GM12878 (cell line): ENCODE results near the gene PTPRN2. TPM values are rescaled to one million over a fixed set of nuclear protein-coding genes. Genes with fewer than 3 reads are reported as not detected.

Source experiments
- ATAC-seq: fragments of 200-7000 bp; cut with Tn5 transposase; 3 replicates; pipeline ENCODE4 v1.9.1; 2020; ENCODE audit warnings: mild to moderate bottlenecking, moderate library complexity
- BruUV-seq: library from RNA; stranded (reverse); fragments of 400-500 nt; replicated peaks from 2 replicates; lab custom pipeline; 2021; lab: Mats Ljungman, UMichigan
- CTCF ChIA-PET: fragments of 300-600 bp; sonication (Branson Sonifier 250); formaldehyde crosslinking; extraction: SDS; loops from one replicate; lab custom pipeline; 2021; ENCODE audit warnings: inconsistent platforms; lab: Yijun Ruan, JAX
- POLR2A ChIA-PET: fragments of 350-600 bp; formaldehyde crosslinking; extraction: SDS; loops from one replicate; lab custom pipeline; 2021; ENCODE audit warnings: inconsistent platforms; lab: Charles Lee
- RAD21 ChIA-PET: fragments of 300-600 bp; sonication (Branson Sonifier 250); formaldehyde crosslinking; loops from one replicate; lab custom pipeline; 2023; ENCODE audit warnings: antibody characterized with exemption; ENCODE audit not compliant: unreplicated experiment; lab: Charles Lee
- SMC1A ChIA-PET: fragments of 300-600 bp; sonication (Branson Sonifier 250); formaldehyde crosslinking; loops from one replicate; lab custom pipeline; 2023; ENCODE audit not compliant: unreplicated experiment, uncharacterized antibody; lab: Charles Lee
- DNase-seq: peaks from one replicate; pipeline ENCODE4 v3.0.0-alpha.2; 2011; ENCODE audit warnings: low read depth, low spot score
- FAIRE-seq: peaks from 3 replicates; lab custom pipeline; 2011; peaks lifted over from hg19 to GRCh38; lab: Jason Lieb, UNC
- H2AFZ ChIP-seq: 2 replicates; pipeline ENCODE4 v1.6.0; 2011; ENCODE audit warnings: low read depth, low read length, control low read depth; ENCODE audit not compliant: control insufficient read depth
- H3K27ac ChIP-seq: 2 replicates; pipeline ENCODE4 v1.5.1; 2011; ENCODE audit warnings: control low read depth; ENCODE audit not compliant: control insufficient read depth, insufficient read depth
- H3K27me3 ChIP-seq, 2 experiments: replicated peaks in 1 of 2; 2 replicates each; pipeline versions ENCODE4 v1.6.0 to v1.6.1; 2011; ENCODE audit warnings: low read length in 1 of 2; ENCODE audit not compliant: control insufficient read depth in 2 of 2, insufficient read depth in 2 of 2
- H3K36me3 ChIP-seq, 2 experiments: 2 replicates each; pipeline ENCODE4 v1.5.1; 2011; ENCODE audit warnings: low read length in 1 of 2; ENCODE audit not compliant: control insufficient read depth in 2 of 2, insufficient read depth in 2 of 2
- H3K4me1 ChIP-seq: 2 replicates; pipeline ENCODE4 v1.6.1; 2011; ENCODE audit warnings: mild to moderate bottlenecking, low read length, moderate library complexity, mixed read lengths; ENCODE audit not compliant: control insufficient read depth, insufficient read depth
- H3K4me2 ChIP-seq: 2 replicates; pipeline ENCODE4 v1.6.0; 2011; ENCODE audit warnings: control low read depth; ENCODE audit not compliant: control insufficient read depth, insufficient read depth
- H3K4me3 ChIP-seq: fragments of 200-600 bp; sonication (generic); 2 replicates; pipeline ENCODE4 v1.5.1; 2016
- H3K79me2 ChIP-seq: 2 replicates; pipeline ENCODE4 v1.6.0; 2011; ENCODE audit warnings: low read length; ENCODE audit not compliant: control insufficient read depth, insufficient read depth
- H3K9ac ChIP-seq: 2 replicates; pipeline ENCODE4 v1.8.0; 2011; ENCODE audit warnings: low read length, control low read depth, mixed read lengths; ENCODE audit not compliant: control insufficient read depth, insufficient read depth
- H3K9me3 ChIP-seq: replicated peaks from 3 replicates; pipeline ENCODE4 v1.5.1; 2011; ENCODE audit warnings: mild to moderate bottlenecking, low read length; ENCODE audit not compliant: control insufficient read depth, insufficient read depth
- H4K20me1 ChIP-seq: 2 replicates; pipeline ENCODE4 v1.6.0; 2011; ENCODE audit not compliant: control insufficient read depth, insufficient read depth
- ATF2 ChIP-seq: IDR thresholded peaks from 2 replicates; pipeline ENCODE4 v1.6.1; 2012; ENCODE audit warnings: low read length, inconsistent platforms
- BCL11A ChIP-seq: IDR thresholded peaks from 2 replicates; pipeline ENCODE4 v1.6.1; 2011; ENCODE audit warnings: low read depth, low read length
- CBFB ChIP-seq: IDR thresholded peaks from 2 replicates; pipeline ENCODE4 v1.6.1; 2016; ENCODE audit warnings: antibody characterized with exemption, low read depth
- CEBPB ChIP-seq, 2 experiments: fragments of 150-350 bp in 1 of 2; IDR thresholded peaks; 2 replicates each; pipeline ENCODE4 v1.6.1; 2012 to 2014; ENCODE audit warnings: low read depth in 2 of 2, low read length in 2 of 2, borderline replicate concordance in 1 of 2, inconsistent platforms in 1 of 2
- CREB1 ChIP-seq: IDR thresholded peaks from 2 replicates; pipeline ENCODE4 v1.6.1; 2012; ENCODE audit warnings: low read depth, mild to moderate bottlenecking, inconsistent platforms
- GABPA ChIP-seq: IDR thresholded peaks from 2 replicates; pipeline ENCODE4 v1.6.1; 2014; ENCODE audit warnings: antibody characterized with exemption, low read depth, mild to moderate bottlenecking, inconsistent platforms
- HDAC6 ChIP-seq: fragments of 200-600 bp; sonication (generic); IDR thresholded peaks from one replicate; pipeline ENCODE4 v1.8.0; 2017; ENCODE audit warnings: antibody characterized with exemption; ENCODE audit not compliant: unreplicated experiment
- IRF5 ChIP-seq: fragments of 450-650 bp; IDR thresholded peaks from 2 replicates; pipeline ENCODE4 v1.6.1; 2017; ENCODE audit warnings: borderline replicate concordance
- MTA2 ChIP-seq: fragments of 450-650 bp; IDR thresholded peaks from 2 replicates; pipeline ENCODE4 v1.6.1; 2016; ENCODE audit warnings: low read depth, mild to moderate bottlenecking, moderate library complexity
- NR2C1 ChIP-seq: fragments of 450-650 bp; IDR thresholded peaks from 2 replicates; pipeline ENCODE4 v1.6.1; 2017; ENCODE audit warnings: antibody characterized with exemption, mild to moderate bottlenecking, moderate library complexity
- POLR2A ChIP-seq: IDR thresholded peaks from 2 replicates; pipeline ENCODE4 v1.6.1; 2011; ENCODE audit warnings: low read depth, mild to moderate bottlenecking, low read length
- RB1 ChIP-seq: fragments of 450-650 bp; formaldehyde crosslinking; IDR thresholded peaks from 2 replicates; pipeline ENCODE4 v1.6.1; 2017; ENCODE audit warnings: mild to moderate bottlenecking, borderline replicate concordance
- SMAD1 ChIP-seq: fragments of 450-650 bp; IDR thresholded peaks from 2 replicates; pipeline ENCODE4 v1.6.1; 2018; ENCODE audit warnings: mild to moderate bottlenecking, low read depth; ENCODE audit not compliant: partially characterized antibody
- SP1 ChIP-seq: IDR thresholded peaks from one replicate; pipeline ENCODE4 v1.6.1; 2011; ENCODE audit warnings: low read depth, low read length
- SRF ChIP-seq, 2 experiments: IDR thresholded peaks; 2 replicates each; pipeline ENCODE4 v1.6.1; 2011; ENCODE audit warnings: low read depth in 2 of 2, low read length in 2 of 2, mild to moderate bottlenecking in 1 of 2, moderate library complexity in 1 of 2
- TAF1 ChIP-seq: IDR thresholded peaks from 2 replicates; pipeline ENCODE4 v1.6.1; 2011; ENCODE audit warnings: mild to moderate bottlenecking, low read depth, low read length, borderline replicate concordance
- TBL1XR1 ChIP-seq: IDR thresholded peaks from 2 replicates; pipeline ENCODE4 v1.6.1; 2012; ENCODE audit warnings: low read depth, low read length, improper control_type of control experiment
- USF2 ChIP-seq: IDR thresholded peaks from 2 replicates; pipeline ENCODE4 v1.6.1; 2011; ENCODE audit warnings: low read depth, low read length, improper control_type of control experiment, borderline replicate concordance
- ZBTB33 ChIP-seq: fragments of 450-650 bp; IDR thresholded peaks from 2 replicates; pipeline ENCODE4 v1.6.1; 2017; ENCODE audit warnings: mild to moderate bottlenecking
- WGBS: methylation state at CpG from one replicate; pipeline ENCODE4 v1.1.6; 2016; ENCODE audit warnings: low lambda C conversion rate; ENCODE audit not compliant: insufficient replicate concordance, insufficient coverage; ENCODE audit errors: missing lambda C conversion rate; 5-methylcytosine and 5-hydroxymethylcytosine counted together
- in situ Hi-C: fragments of 300-500 bp; cut with MboI; formaldehyde crosslinking; loops from 9 replicates; pipeline ENCODE4 v1.14.3; 2018; ENCODE audit warnings: mixed read lengths
- intact Hi-C: fragments of 100-400 bp; cut with micrococcal nuclease; formaldehyde crosslinking; loops from one replicate; pipeline ENCODE4 v1.14.2; 2022; ENCODE audit not compliant: unreplicated experiment
- polyA plus RNA-seq, 11 experiments: library from polyadenylated mRNA; depleted of rRNA in 4 of 11; unstranded in 6 of 11; stranded (reverse) in 5 of 11; fragments of >200 nt; fragmentation: Nextera tagmentation in 4 of 11; fragmentation: Illumina TruSeq in 1 of 11; extraction: Ambion mirVana in 4 of 11; extraction: Trizol in 1 of 11; gene quantifications; 1 replicate in 1 of 11; 2 replicates in 10 of 11; pipeline versions ENCODE4 v1.2.1 to v1.2.3, GENCODE V29; 2011 to 2016; ENCODE audit warnings: inconsistent platforms in 2 of 11, missing spikeins in 2 of 11, low read depth in 1 of 11
- total RNA-seq, 4 experiments: library from RNA; depleted of rRNA in 3 of 4; stranded (reverse); fragments of >200 nt in 3 of 4; fragmentation: Illumina TruSeq in 1 of 4; extraction: Trizol in 1 of 4; gene quantifications; 2 replicates each; pipeline versions ENCODE4 v1.2.1 to v1.2.3, GENCODE V29; 2013 to 2021

The PTPRN2 gene
- total and polyA plus RNA-seq, 10 of the 15 experiments (the other 5 are each of a cell fraction or from before 2014, with no cell fraction given) = 5.4 TPM; not detected in 9

- no peak for TF ChIP-seq IRF5
- TF ChIP-seq CEBPB (IDR thresholded peaks at IDR 0.05; ENCODE audit: borderline replicate concordance in 1 of 2, low read depth in 2 of 2, low read length in 2 of 2) = no peak
Measured at GRCh38 chr7:158517072-158517471, 70.6 kb downstream of the PTPRN2 start (continued).

- POLR2A ChIA-PET = no interaction called here
Measured at GRCh38 chr7:158516524-158516923, 71.1 kb downstream of the PTPRN2 start.

More at GRCh38 chr7:158516524-158516923, 71.1 kb downstream of the PTPRN2 start:
- H3K4me1 ChIP-seq = no peaks in the 10 kb centered on the region
- TF ChIP-seq TBL1XR1 (no peak), TAF1 (no peak), NR2C1 (no peak), SMAD1 (no peak), RB1 (no peak), MTA2 (no peak), USF2 (no peak), SP1 (no peak), CBFB (no peak), SRF (IDR thresholded peaks at IDR 0.05; ENCODE audit: low read depth in 2 of 2, low read length in 2 of 2) (no peak), HDAC6 (no peak), GABPA (no peak), CREB1 (no peak), POLR2A (no peak), ATF2 (no peak), ZBTB33 (no peak), BCL11A (no peak)
- intact Hi-C loops = no loop called here
- no peak overlapping the region for H3K4me2 ChIP-seq
- no peaks in the 10 kb centered on the region for H3K36me3 ChIP-seq
- ChIA-PET SMC1A (no interaction called here), RAD21 (no interaction called here), CTCF (no interaction called here)
- no TSS peak for BruUV-seq
- no peaks in the 10 kb centered on the region for H4K20me1 ChIP-seq
- H2AFZ ChIP-seq = no peak overlapping the region
- 52% methylated on average over 2 of the region's 2 CpGs for WGBS
- H3K27ac ChIP-seq = no peak overlapping the region
- H3K9ac ChIP-seq = no peak overlapping the region
- ATAC-seq (no peak), DNase-seq (no peak), FAIRE-seq (no peak)
- in situ Hi-C loops = no loop called here
- H3K4me3 ChIP-seq = no peak overlapping the region
- no peaks in the 10 kb centered on the region for H3K27me3 ChIP-seq
- no peaks in the 10 kb centered on the region for H3K79me2 ChIP-seq
- H3K9me3 ChIP-seq = peaks cover 1% of the 10 kb centered on the region; the same call in 2 of the 3 replicates
